Mammary epithelial cell (primary cell): ENCODE measurements around the gene SRPK2.

Experiments used
- EZH2 ChIP-seq: IDR thresholded peaks from 2 replicates; pipeline ENCODE4 v1.6.1; 2012; ENCODE audit warnings: low read length, inconsistent platforms, borderline replicate concordance
- TF ChIP-seq, protein P1 (sequence below), 2 donors: IDR thresholded peaks in 1 of 2; conservative IDR thresholded peaks in 1 of 2; 2 replicates each; pipeline ENCODE4 v1.5.1; 2011 to 2012; ENCODE audit warnings: inconsistent platforms in 2 of 2, low read length in 2 of 2, mild to moderate bottlenecking in 2 of 2, control low read depth in 1 of 2, low read depth in 1 of 2; ENCODE audit not compliant: insufficient read depth in 1 of 2; ENCODE audit errors: extremely low read depth in 1 of 2

DNA sequence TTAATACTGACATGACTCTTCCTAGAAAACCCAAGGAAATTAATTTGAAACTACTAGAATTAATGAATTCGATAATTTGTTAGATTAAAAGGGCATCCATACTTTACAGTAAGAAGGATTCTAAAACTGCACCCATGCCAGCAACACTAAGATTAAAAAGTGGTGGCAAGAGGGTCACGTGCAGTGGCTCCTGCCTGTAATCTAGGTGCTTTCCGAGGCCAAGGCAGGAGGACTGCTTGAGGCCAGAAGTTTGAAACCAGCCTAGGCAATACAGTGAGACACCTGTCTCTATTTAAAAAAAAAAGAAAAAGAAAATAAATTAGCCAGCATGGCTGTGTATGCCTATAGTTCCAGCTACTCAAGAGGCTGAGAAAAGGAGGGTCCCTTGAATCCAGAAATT lies 58.2 kb downstream of the SRPK2 start:
- no peak for TF ChIP-seq EZH2
- TF ChIP-seq, protein P1, sequence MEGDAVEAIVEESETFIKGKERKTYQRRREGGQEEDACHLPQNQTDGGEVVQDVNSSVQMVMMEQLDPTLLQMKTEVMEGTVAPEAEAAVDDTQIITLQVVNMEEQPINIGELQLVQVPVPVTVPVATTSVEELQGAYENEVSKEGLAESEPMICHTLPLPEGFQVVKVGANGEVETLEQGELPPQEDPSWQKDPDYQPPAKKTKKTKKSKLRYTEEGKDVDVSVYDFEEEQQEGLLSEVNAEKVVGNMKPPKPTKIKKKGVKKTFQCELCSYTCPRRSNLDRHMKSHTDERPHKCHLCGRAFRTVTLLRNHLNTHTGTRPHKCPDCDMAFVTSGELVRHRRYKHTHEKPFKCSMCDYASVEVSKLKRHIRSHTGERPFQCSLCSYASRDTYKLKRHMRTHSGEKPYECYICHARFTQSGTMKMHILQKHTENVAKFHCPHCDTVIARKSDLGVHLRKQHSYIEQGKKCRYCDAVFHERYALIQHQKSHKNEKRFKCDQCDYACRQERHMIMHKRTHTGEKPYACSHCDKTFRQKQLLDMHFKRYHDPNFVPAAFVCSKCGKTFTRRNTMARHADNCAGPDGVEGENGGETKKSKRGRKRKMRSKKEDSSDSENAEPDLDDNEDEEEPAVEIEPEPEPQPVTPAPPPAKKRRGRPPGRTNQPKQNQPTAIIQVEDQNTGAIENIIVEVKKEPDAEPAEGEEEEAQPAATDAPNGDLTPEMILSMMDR (conservative IDR thresholded peaks at IDR 0.05 in 1 of 2, IDR thresholded peaks at IDR 0.05 in 1 of 2; ENCODE audit: extremely low read depth in 1 of 2, insufficient read depth in 1 of 2, low read depth in 1 of 2, low read length in 2 of 2), result no peak
